ENCODE measurements around the gene CDC27. TPM values are rescaled to one million over a fixed set of nuclear protein-coding genes. Genes with fewer than 3 reads are reported as not detected.

Gene CDC27
- total RNA-seq, 4 donors from 2014 or later, result 37.5 to 63.9 (median 40.6) TPM

DNA sequence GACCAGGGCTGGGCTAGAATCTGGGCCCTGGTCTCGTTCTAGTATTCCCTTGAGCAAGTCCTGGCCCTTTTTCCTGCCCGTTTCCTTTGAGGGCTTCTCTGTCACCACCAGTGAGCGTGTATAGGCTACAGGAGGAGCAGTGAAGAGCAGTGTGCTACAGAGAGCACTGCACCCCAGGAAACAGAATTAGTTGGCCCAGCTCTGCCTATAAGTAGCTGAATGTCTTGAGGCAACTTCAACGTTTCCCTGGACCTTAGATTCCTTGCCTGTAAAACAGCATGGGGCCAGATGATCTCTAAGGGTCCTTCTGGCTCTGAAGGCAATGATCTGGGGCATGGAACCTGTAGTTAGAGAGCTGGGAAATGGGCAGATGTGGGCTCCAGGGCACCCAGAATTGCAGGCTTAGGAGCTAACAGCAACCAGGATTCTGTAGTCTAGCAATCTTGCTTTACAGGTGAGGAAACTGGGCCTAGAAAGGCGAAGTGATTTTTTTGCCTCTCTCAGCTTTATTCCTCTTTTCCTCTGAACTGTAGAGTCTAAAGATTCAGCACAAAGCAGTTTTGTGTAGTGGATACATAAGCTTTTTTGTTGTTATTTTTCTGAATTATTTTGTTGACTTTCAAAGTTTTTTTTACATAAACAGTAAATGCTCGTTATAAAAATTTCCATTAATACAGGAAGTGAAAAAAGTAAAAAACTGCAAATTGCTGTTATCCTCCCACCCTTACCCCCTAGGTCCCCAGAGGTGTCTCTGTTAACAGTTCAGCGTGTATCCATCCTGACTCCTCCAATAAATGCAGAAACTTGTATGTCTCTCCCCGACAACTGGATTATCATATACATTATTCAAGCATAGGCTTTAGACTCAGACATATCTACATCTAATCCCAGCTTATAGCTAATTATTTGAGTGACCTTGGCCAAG is 18.3 kb upstream of the CDC27 start:
- no peak for DNase-seq
- H3K27ac ChIP-seq, result no peak overlapping the region
- intact Hi-C loops (cut with DNase I; ENCODE audit: low total_unique reads) (no loop called here), in situ Hi-C loops (cut with MboI; ENCODE audit: low pct_ligation_motif_present in 1 of 4, low pct_unique_long_range_greater_than_20kb in 1 of 4, low sequenced_read_pairs in 3 of 4) (no loop called here)
- WGBS, 2 donors (ENCODE audit: low coverage in 1 of 2), result 86 to 87% methylated on average over 4 to 8 of the region's 8 CpGs
- H3K4me1 ChIP-seq, result peaks cover 6 to 27% (median 17%) of the 10 kb centered on the region in 4 donors
- no peaks in the 10 kb centered on the region for H3K9me3 ChIP-seq
- no peaks in the 10 kb centered on the region for H3K27me3 ChIP-seq
- H3K36me3 ChIP-seq, result no peaks in the 10 kb centered on the region
- no peak overlapping the region for H3K4me3 ChIP-seq
- TF ChIP-seq POLR2AphosphoS5 (IDR thresholded peaks at IDR 0.05) (no peak), EP300 (IDR thresholded peaks at IDR 0.05; ENCODE audit: low read depth) (no peak), POLR2A (IDR thresholded peaks at IDR 0.05) (no peak)
- TF ChIP-seq, protein P1, sequence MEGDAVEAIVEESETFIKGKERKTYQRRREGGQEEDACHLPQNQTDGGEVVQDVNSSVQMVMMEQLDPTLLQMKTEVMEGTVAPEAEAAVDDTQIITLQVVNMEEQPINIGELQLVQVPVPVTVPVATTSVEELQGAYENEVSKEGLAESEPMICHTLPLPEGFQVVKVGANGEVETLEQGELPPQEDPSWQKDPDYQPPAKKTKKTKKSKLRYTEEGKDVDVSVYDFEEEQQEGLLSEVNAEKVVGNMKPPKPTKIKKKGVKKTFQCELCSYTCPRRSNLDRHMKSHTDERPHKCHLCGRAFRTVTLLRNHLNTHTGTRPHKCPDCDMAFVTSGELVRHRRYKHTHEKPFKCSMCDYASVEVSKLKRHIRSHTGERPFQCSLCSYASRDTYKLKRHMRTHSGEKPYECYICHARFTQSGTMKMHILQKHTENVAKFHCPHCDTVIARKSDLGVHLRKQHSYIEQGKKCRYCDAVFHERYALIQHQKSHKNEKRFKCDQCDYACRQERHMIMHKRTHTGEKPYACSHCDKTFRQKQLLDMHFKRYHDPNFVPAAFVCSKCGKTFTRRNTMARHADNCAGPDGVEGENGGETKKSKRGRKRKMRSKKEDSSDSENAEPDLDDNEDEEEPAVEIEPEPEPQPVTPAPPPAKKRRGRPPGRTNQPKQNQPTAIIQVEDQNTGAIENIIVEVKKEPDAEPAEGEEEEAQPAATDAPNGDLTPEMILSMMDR (IDR thresholded peaks at IDR 0.05), result no peak

GRCh38 chr17:47205419-47205963 is 16.4 kb upstream of the CDC27 start:
- no peak for TF ChIP-seq POLR2A (IDR thresholded peaks at IDR 0.05)
- no peak for TF ChIP-seq EP300 (IDR thresholded peaks at IDR 0.05; ENCODE audit: low read depth)
- TF ChIP-seq, protein P1 (IDR thresholded peaks at IDR 0.05), result no peak
- peak in 1 of 3 donors; percentile 13 for TF ChIP-seq POLR2AphosphoS5 (IDR thresholded peaks at IDR 0.05)
- Histone ChIP-seq H3K27ac (peak overlapping the region; percentile 64 to 78 (median 72)), H3K27me3 (no peaks in the 10 kb centered on the region), H3K36me3 (no peaks in the 10 kb centered on the region), H3K9me3 (no peaks in the 10 kb centered on the region), H3K4me1 (peaks cover 6 to 32% (median 20%) of the 10 kb centered on the region in 4 donors), H3K4me3 (no peak overlapping the region)
- 50 to 64% methylated on average over 4 to 9 of the region's 9 CpGs for WGBS, 2 donors (ENCODE audit: low coverage in 1 of 2)
- DNase-seq, result peak; percentile 67
- intact Hi-C loops (cut with DNase I; ENCODE audit: low total_unique reads), result no loop called here
- in situ Hi-C loops (cut with MboI; ENCODE audit: low pct_ligation_motif_present in 1 of 4, low pct_unique_long_range_greater_than_20kb in 1 of 4, low sequenced_read_pairs in 3 of 4), result no loop called here

GRCh38 chr17:47204722-47205418 is 15.8 kb upstream of the CDC27 start:
- H3K4me3 ChIP-seq, result no peak overlapping the region
- WGBS, 2 donors (ENCODE audit: low coverage in 1 of 2), result 57 to 60% methylated on average over 2 to 6 of the region's 6 CpGs
- intact Hi-C loops (cut with DNase I; ENCODE audit: low total_unique reads), result no loop called here
- peaks cover 6 to 34% (median 20%) of the 10 kb centered on the region in 4 donors for H3K4me1 ChIP-seq
- H3K36me3 ChIP-seq, result no peaks in the 10 kb centered on the region
- H3K27me3 ChIP-seq, result no peaks in the 10 kb centered on the region
- DNase-seq, result no peak
- H3K9me3 ChIP-seq, result no peaks in the 10 kb centered on the region
- in situ Hi-C loops (cut with MboI; ENCODE audit: low pct_ligation_motif_present in 1 of 4, low pct_unique_long_range_greater_than_20kb in 1 of 4, low sequenced_read_pairs in 3 of 4), result no loop called here
- peak overlapping the region; percentile 64 to 78 (median 72) for H3K27ac ChIP-seq
- no peak for TF ChIP-seq POLR2AphosphoS5 (IDR thresholded peaks at IDR 0.05)
- no peak for TF ChIP-seq POLR2A (IDR thresholded peaks at IDR 0.05)
- TF ChIP-seq EP300 (IDR thresholded peaks at IDR 0.05; ENCODE audit: low read depth), result no peak
- TF ChIP-seq, protein P1 (IDR thresholded peaks at IDR 0.05), result no peak

Measured in transverse colon (tissue), 4 donors.